Measurements from ENCODE around the gene WFDC12. TPM values are rescaled to one million over a fixed set of nuclear protein-coding genes. Genes with fewer than 3 reads are reported as not detected.

The WFDC12 gene
- total and polyA plus RNA-seq, 2 donors (not counting 3 experiments of a cell fraction or from before 2014, with no cell fraction given), result not detected

Other genes with a start within 250 kb of the WFDC12 start
- 255 and 256 TPM in 2 replicates for gene YWHAB, start 238.8 kb downstream of the WFDC12 start, total RNA-seq
- gene YWHAB, start 238.8 kb downstream of the WFDC12 start, polyA plus RNA-seq, result 45.9 and 65.9 TPM in 2 replicates
- 7.5 and 7.8 TPM in 2 replicates for gene PABPC1L, start 214.4 kb downstream of the WFDC12 start, total RNA-seq
- 12.6 and 14.2 TPM in 2 replicates for gene PABPC1L, start 214.4 kb downstream of the WFDC12 start, polyA plus RNA-seq
- gene TOMM34, start 164.1 kb downstream of the WFDC12 start, total RNA-seq, result 37.0 and 44.2 TPM in 2 replicates
- 36.3 and 36.9 TPM in 2 replicates for gene TOMM34, start 164.1 kb downstream of the WFDC12 start, polyA plus RNA-seq
- 28.2 and 29.6 TPM in 2 replicates for gene STK4, start 158.0 kb downstream of the WFDC12 start, total RNA-seq
- gene STK4, start 158.0 kb downstream of the WFDC12 start, polyA plus RNA-seq, result 7.0 and 9.1 TPM in 2 replicates
- 0.23 and 0.29 TPM in 2 replicates for gene KCNS1, start 23.3 kb downstream of the WFDC12 start, total RNA-seq
- 0.14 and 0.29 TPM in 2 replicates for gene KCNS1, start 23.3 kb downstream of the WFDC12 start, polyA plus RNA-seq
- gene WFDC5, start 9.3 kb downstream of the WFDC12 start, total RNA-seq, result not detected in 2 replicates
- not detected in 2 replicates for gene WFDC5, start 9.3 kb downstream of the WFDC12 start, polyA plus RNA-seq
- gene PI3, start 50.4 kb upstream of the WFDC12 start, total RNA-seq, result not detected in 2 replicates
- not detected in 2 replicates for gene PI3, start 50.4 kb upstream of the WFDC12 start, polyA plus RNA-seq
- not detected in 2 replicates for gene SEMG1, start 82.6 kb upstream of the WFDC12 start, total RNA-seq
- gene SEMG1, start 82.6 kb upstream of the WFDC12 start, polyA plus RNA-seq, result not detected in 2 replicates
- gene SEMG2, start 96.9 kb upstream of the WFDC12 start, total RNA-seq, result not detected in 2 replicates
- not detected in 2 replicates for gene SEMG2, start 96.9 kb upstream of the WFDC12 start, polyA plus RNA-seq
- not detected in 2 replicates for gene SLPI, start 130.1 kb upstream of the WFDC12 start, total RNA-seq
- gene SLPI, start 130.1 kb upstream of the WFDC12 start, polyA plus RNA-seq, result not detected in 2 replicates
- gene RBPJL, start 182.4 kb upstream of the WFDC12 start, total RNA-seq, result not detected in 2 replicates
- not detected in 2 replicates for gene RBPJL, start 182.4 kb upstream of the WFDC12 start, polyA plus RNA-seq
- gene MATN4, start 183.8 kb upstream of the WFDC12 start, total RNA-seq, result 0.14 TPM in 1 of 2 replicates, not detected in the other
- gene MATN4, start 183.8 kb upstream of the WFDC12 start, polyA plus RNA-seq, result 0.10 and 0.11 TPM in 2 replicates
- gene SDC4, start 224.0 kb upstream of the WFDC12 start, total RNA-seq, result 28.7 and 32.0 TPM in 2 replicates
- gene SDC4, start 224.0 kb upstream of the WFDC12 start, polyA plus RNA-seq, result 23.1 and 26.3 TPM in 2 replicates
- gene SYS1, start 238.7 kb upstream of the WFDC12 start, total RNA-seq, result 22.3 and 27.4 TPM in 2 replicates
- gene SYS1, start 238.7 kb upstream of the WFDC12 start, polyA plus RNA-seq, result 79.6 and 91.8 TPM in 2 replicates

Data from endothelial cell of umbilical vein (primary cell).